Fibroblast of skin of right quadriceps (primary cell): ENCODE data around the gene PTH.

Experiments used
- DNase-seq: peaks from one replicate; pipeline ENCODE4 v3.0.0-alpha.2; 2013

PTH gene

GRCh38 chr11:13495929-13496328 is at the start of gene PTH:
PTH (minus strand) TSS chr11:13495997; CDS start chr11:13492855, 3,142 bp downstream.
- DNase-seq, result no peak

DNA sequence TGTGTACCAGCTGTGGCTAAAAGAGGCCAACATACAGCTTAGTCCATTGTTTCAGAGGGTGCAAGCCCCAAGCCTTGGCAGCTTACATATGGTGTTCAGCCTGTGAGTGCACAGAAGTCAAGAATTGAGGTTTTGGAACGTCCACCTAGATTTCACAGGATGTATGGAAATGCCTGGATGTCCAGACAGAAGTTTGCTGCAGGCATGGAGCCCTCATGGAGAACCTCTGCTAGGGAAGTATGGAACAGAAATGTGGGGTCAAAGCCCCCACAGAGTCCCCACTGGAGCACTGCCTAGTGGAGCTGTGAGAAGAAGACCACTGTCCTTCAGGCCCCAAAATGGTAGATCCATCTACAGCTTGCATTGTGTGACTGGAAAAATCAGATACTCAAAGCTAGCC is 42.2 kb upstream of the PTH start:
- DNase-seq, result no peak

DNA sequence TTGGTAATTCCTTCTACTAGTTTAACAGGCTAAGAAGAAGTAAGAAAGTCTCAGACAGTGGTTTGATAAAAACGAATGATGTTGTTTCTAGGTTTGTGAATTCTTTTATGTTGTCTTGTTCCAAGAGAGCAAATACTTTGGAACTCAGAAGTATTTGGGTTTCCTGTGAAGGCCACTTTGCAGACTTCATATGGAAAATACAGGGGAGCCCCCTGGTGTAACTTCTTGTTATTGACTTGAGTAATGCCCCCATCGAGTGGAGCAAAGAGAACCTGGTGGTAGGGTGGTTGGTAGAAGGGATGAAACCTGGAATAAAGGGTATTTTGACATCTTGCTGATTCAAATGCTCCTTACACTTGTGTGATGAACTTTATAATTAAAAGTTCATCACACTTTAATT is 40.0 kb upstream of the PTH start:
- DNase-seq, result no peak

GRCh38 chr11:13534358-13534757 is 38.6 kb upstream of the PTH start:
- no peak for DNase-seq

DNA sequence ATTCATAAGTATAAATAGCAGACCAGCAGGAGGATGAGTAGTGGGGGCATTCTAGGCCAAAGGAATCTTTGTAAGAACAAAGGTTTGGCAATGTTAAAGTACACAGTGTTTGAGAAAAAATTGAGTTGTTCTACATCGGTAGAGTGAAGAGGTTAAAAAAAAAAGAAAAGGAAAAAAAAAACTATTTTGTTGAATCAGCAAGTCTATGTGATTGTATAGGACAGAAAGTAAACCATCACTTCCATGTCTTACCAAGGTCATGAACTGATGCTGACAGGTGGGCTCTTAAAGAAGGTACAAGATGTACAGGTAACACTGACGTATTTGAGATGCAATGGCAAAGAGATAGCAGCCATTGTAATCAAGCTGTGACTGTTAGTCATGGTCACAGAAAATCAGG is 29.5 kb upstream of the PTH start:
- no peak for DNase-seq

- no peak for DNase-seq
Measured at GRCh38 chr11:13503393-13503792, 7.6 kb upstream of the PTH start.

GRCh38 chr11:13502492-13502891 is 6.7 kb upstream of the PTH start:
- DNase-seq, result no peak

GRCh38 chr11:13494051-13494450 is 1.7 kb downstream of the PTH start:
- DNase-seq, result no peak

GRCh38 chr11:13487661-13488030 is 8.2 kb downstream of the PTH start:
- DNase-seq, result no peak

DNA sequence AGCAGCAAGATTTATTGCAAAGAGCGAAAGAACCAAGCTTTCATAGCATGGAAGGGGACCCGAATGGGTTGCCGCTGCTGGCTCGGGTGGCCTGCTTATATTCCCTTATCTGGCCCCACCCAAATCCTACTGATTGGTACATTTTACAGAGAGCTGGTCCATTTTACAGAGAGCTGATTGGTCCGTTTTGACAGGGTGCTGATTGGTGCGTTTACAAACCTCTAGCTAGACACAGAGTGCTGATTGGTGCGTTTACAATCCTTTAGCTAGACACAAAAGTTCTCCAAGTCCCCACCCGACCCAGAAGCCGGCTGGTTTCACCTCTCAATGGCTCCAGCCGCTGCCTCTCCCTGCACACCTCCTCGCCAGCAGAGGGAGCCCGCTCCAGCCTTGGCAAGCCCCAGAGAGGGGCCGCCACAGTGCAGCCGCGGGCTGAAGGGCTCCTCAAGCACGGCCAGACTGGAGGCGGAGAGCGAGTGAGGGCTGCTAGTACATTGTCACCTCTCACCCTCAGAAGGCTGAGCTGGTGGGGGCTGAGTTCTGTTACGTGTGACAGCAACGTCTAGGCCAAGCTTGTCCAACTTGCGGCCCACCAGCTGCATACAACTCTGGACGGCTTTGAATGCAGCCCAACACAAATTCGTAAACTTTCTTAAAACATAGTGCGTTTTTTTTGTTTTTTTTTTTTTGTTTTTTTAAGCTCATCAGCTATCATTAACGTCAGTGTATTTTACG is 8.7 kb downstream of the PTH start:
- no peak for DNase-seq

- no peak for DNase-seq
Measured at GRCh38 chr11:13480198-13480597, 15.6 kb downstream of the PTH start.

DNA sequence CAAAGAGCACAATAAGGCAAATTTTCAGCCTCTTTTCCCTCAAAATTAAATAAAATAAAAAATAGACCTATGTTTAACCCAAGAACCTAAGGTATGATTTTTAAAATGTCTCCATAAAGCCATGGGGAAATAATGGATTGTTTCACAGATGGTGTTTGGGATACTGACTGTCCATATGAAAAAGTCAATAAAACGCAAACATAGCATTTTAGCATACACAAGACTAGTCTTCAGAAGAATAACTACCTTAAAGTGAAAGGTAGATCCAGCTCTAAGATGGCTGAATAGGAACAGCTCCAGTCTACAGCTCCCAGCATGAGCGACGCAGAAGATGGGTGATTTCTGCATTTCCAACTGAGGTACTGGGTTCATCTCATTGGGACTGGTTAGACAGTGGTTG is 16.1 kb downstream of the PTH start:
- no peak for DNase-seq

DNA sequence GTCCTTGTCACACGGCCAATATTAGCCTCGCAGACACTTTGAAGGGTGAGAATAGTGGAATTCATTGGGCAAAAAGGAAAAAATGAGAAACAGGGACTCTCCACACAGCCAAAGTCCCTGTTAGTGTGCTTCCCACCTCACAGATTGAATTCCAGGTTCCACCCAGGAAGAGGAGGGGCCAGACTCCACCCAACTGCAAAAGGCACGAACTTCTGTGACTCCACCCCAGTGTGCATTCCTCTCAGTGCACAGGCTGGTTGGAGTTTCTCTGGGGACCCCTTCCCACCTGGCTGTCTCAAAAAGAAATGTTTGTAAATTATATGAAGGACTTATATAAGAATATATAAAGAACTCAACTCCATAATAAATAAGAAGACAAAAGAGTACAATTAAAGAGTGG is 20.7 kb downstream of the PTH start:
- DNase-seq, result no peak

GRCh38 chr11:13473013-13473722 is 22.6 kb downstream of the PTH start:
- DNase-seq, result no peak

DNA sequence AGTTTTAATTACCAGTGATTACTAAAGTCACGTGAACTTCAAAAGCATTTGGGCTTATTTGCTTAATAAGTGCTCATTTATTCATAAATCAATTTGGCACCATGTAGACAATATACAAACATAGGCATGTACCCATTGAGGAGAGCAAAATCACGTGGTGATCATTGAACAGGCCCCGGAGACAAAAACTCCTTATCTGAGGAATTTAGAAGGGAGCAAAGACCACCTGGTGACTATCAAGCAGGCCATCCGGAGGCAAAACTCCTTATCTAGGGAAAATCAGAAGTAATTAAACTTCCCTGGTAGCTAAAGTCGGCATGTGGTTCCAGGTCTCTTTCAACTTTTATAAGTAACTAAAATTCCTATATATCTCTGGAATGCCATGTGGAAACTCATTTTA is 27.0 kb downstream of the PTH start:
- DNase-seq, result no peak

DNA sequence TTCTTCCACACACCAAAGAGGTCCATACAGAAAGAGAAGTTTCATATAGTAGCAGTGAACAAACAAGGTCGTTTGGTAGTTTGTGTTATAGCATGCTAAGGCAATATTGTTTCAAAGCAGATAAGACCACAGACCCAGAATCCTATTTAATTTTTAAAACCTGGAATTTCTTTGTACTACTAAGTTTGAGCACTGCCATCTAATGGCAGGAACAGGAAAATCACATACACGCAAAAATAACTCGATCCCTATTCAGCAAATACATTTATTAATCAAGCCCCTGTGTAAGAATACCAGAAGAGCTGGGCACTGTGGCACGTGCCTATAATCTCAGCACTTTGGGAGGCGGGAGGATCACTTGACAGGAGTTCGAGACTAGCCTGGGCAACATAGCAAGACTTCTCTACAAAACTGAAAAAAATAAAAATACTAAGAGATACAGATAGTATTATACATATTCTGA is 29.9 kb downstream of the PTH start:
- DNase-seq, result peak; percentile 39

DNA sequence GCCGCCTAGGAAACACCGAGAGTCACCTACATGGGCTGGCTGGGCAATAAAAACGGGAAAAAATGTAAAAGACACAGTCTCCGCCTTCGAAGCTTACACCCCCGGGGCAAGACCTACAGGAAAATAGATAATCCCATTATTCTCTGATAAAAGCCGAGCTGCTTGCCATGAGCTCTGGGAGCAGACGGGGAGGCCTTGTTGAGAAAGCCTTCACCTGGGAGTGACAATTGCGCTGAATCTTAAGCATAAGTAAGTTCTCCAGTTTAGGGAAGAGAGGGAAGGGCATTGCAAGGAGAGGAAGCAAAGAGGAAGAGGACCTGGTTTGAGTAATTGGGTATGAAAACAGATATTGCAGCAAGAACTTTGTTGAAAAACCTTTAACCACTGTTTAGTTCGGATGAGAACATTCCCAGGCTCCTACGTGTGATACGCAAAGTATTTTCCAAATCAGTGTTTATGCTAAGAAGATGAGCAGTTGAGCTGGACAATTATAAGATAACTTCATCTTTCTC is 32.0 kb downstream of the PTH start:
- DNase-seq, result no peak

GRCh38 chr11:13462901-13463778 is 32.7 kb downstream of the PTH start, which contains the start of gene BTBD10:
BTBD10 (minus strand) TSS chr11:13463222; CDS start chr11:13445124, 18,098 bp downstream.
- peak; percentile 94 for DNase-seq

DNA sequence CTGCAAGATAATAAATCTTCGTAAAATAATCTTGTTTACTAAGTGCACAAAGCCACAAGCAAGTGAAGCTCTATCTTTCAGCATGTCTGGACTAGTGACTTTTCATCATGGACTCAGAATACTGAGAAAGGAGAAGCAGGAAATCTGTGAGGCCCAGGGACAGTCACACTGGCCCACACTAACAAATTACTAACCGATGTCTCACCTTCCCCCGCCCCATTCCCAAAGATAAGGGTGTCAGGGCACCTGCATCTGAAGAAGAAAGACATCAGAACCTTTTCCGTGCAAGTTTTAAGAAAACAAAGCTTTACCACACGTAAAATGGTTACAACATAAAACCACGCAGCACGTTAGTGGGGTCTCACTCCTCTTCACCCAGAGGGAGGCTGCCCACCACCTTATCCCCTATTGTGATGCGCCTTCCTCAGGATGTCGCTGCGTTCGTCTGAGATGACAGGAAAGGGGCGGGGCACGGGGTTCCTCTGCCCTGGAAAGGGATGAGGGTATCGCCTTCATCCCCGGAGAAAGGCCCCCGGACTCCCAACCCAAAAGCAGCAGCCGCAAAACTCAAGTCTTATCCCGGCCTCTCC is 33.4 kb downstream of the PTH start:
- peak; percentile 28 for DNase-seq

DNA sequence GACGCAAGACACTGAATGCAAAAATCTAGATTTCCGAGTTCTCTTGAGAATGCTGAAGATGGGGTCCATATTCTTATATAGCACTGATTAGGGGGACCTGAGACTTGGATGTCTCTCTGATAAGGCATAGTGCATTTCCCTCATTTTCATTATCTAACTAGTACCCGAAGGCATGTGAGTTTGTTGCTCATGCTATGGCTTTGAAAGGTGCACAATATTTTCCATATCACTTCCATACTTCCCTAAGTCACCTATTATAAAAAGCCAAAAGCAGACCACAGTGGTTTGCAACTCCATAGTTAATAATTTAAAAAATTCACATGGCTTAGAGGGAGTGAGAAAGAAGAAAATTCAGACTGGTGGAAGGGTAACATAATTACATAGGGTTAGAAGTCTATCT is 34.5 kb downstream of the PTH start:
- DNase-seq, result no peak

GRCh38 chr11:13450832-13451397 is 44.9 kb downstream of the PTH start:
- no peak for DNase-seq

- DNase-seq, result no peak
Measured at GRCh38 chr11:13449522-13449921, 46.3 kb downstream of the PTH start.
